Loucy (cell line): Measurements from ENCODE around the gene FYN.
"Not testable (repeated sequence)": the region's sequence is repeated elsewhere in the genome, so short reads cannot be mapped to it uniquely, and the experiment has no call there.

Source experiments
- H2AFZ ChIP-seq: fragments of 200-600 bp; sonication (generic); 2 replicates; pipeline ENCODE4 v1.6.0; 2016; ENCODE audit warnings: antibody characterized with exemption, mild to moderate bottlenecking, low read length, moderate library complexity
- H3F3A ChIP-seq: fragments of 200-600 bp; 2 replicates; pipeline ENCODE4 v1.6.0; 2016; ENCODE audit warnings: antibody characterized with exemption, low read depth, mild to moderate bottlenecking
- H3K27me3 ChIP-seq: fragments of 200-600 bp; sonication (generic); 2 replicates; pipeline ENCODE4 v1.6.1; 2014; ENCODE audit warnings: low read length, mild to moderate bottlenecking; ENCODE audit not compliant: insufficient read depth, poor library complexity, severe bottlenecking
- H3K36me3 ChIP-seq: fragments of 200-600 bp; sonication (generic); 2 replicates; pipeline ENCODE4 v1.6.1; 2016; ENCODE audit warnings: low read length; ENCODE audit not compliant: insufficient read depth
- H3K4me1 ChIP-seq: fragments of 200-600 bp; sonication (generic); 2 replicates; pipeline ENCODE4 v1.5.1; 2014; ENCODE audit warnings: low read length, mild to moderate bottlenecking; ENCODE audit not compliant: insufficient read depth, poor library complexity, severe bottlenecking
- H3K4me2 ChIP-seq: fragments of 200-600 bp; sonication (generic); 2 replicates; pipeline ENCODE4 v1.6.0; 2014; ENCODE audit warnings: antibody characterized with exemption, low read length, low read depth, mild to moderate bottlenecking; ENCODE audit not compliant: poor library complexity, severe bottlenecking
- H3K4me3 ChIP-seq: fragments of 200-600 bp; sonication (generic); 2 replicates; pipeline ENCODE4 v1.5.1; 2014; ENCODE audit warnings: low read length, mild to moderate bottlenecking, mixed read lengths; ENCODE audit not compliant: poor library complexity, severe bottlenecking
- H3K79me2 ChIP-seq: fragments of 200-600 bp; sonication (generic); 2 replicates; pipeline ENCODE4 v1.6.1; 2014; ENCODE audit warnings: low read length; ENCODE audit not compliant: insufficient read depth
- H3K9ac ChIP-seq: fragments of 200-600 bp; sonication (generic); 2 replicates; pipeline ENCODE4 v1.6.0; 2014; ENCODE audit warnings: mild to moderate bottlenecking, low read depth, low read length, moderate library complexity; ENCODE audit not compliant: poor library complexity, severe bottlenecking
- H3K9me2 ChIP-seq: fragments of 200-600 bp; sonication (generic); replicated peaks from 2 replicates; pipeline ENCODE4 v1.6.1; 2016; ENCODE audit warnings: low read depth, low read length, mixed read lengths
- H3K9me3 ChIP-seq: fragments of 200-600 bp; sonication (generic); 2 replicates; pipeline ENCODE4 v1.6.1; 2014; ENCODE audit warnings: mild to moderate bottlenecking, antibody characterized with exemption, low read length, low read depth; ENCODE audit not compliant: insufficient read depth
- H4K20me1 ChIP-seq: fragments of 200-600 bp; sonication (generic); 2 replicates; pipeline ENCODE4 v1.6.0; 2014; ENCODE audit warnings: antibody characterized with exemption, low read length, mild to moderate bottlenecking; ENCODE audit not compliant: insufficient read depth, poor library complexity, severe bottlenecking
- EZH2phosphoT487 ChIP-seq: fragments of 200-600 bp; IDR thresholded peaks from 2 replicates; pipeline ENCODE4 v1.6.1; 2018; ENCODE audit warnings: antibody characterized with exemption, mild to moderate bottlenecking, moderate library complexity, borderline replicate concordance
- TF ChIP-seq, protein P1 (sequence below): fragments of 200-600 bp; sonication (generic); conservative IDR thresholded peaks from 2 replicates; pipeline ENCODE4 v1.5.1; 2014; ENCODE audit warnings: mild to moderate bottlenecking, antibody characterized with exemption, low read length

Gene FYN

DNA sequence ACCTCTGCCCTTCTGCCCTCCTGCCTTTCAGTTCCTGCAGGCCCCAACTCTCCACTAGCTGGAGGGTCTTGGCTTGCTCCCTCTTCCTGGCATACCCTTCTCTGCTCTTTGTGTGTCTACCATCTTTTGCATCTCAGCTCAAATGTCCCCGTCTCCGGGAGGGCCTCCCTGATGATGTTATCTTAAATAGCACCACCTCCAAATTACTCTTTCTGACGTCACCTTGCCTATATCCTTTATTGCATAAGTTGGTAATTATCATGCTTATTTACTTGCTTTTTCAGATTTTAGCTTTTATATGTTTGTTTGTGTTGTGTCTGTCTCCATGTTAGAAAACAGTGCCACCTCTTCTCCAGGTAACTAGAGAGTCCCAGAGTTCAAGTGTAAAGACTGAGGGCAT, 36.0 kb upstream of the FYN start:
- H3K4me1 ChIP-seq, result no peaks in the 10 kb centered on the region
- no peak overlapping the region for H3K4me2 ChIP-seq
- no peak overlapping the region for H2AFZ ChIP-seq
- H3K27me3 ChIP-seq, result no peaks in the 10 kb centered on the region
- no peaks in the 10 kb centered on the region for H3F3A ChIP-seq
- no peak overlapping the region for H3K4me3 ChIP-seq
- no peaks in the 10 kb centered on the region for H3K79me2 ChIP-seq
- H3K9me2 ChIP-seq, result no peaks in the 10 kb centered on the region
- TF ChIP-seq, protein P1, sequence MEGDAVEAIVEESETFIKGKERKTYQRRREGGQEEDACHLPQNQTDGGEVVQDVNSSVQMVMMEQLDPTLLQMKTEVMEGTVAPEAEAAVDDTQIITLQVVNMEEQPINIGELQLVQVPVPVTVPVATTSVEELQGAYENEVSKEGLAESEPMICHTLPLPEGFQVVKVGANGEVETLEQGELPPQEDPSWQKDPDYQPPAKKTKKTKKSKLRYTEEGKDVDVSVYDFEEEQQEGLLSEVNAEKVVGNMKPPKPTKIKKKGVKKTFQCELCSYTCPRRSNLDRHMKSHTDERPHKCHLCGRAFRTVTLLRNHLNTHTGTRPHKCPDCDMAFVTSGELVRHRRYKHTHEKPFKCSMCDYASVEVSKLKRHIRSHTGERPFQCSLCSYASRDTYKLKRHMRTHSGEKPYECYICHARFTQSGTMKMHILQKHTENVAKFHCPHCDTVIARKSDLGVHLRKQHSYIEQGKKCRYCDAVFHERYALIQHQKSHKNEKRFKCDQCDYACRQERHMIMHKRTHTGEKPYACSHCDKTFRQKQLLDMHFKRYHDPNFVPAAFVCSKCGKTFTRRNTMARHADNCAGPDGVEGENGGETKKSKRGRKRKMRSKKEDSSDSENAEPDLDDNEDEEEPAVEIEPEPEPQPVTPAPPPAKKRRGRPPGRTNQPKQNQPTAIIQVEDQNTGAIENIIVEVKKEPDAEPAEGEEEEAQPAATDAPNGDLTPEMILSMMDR, result no peak
- TF ChIP-seq EZH2phosphoT487, result no peak
- H4K20me1 ChIP-seq, result no peaks in the 10 kb centered on the region
- H3K36me3 ChIP-seq, result no peaks in the 10 kb centered on the region
- no peaks in the 10 kb centered on the region for H3K9me3 ChIP-seq
- no peak overlapping the region for H3K9ac ChIP-seq

DNA sequence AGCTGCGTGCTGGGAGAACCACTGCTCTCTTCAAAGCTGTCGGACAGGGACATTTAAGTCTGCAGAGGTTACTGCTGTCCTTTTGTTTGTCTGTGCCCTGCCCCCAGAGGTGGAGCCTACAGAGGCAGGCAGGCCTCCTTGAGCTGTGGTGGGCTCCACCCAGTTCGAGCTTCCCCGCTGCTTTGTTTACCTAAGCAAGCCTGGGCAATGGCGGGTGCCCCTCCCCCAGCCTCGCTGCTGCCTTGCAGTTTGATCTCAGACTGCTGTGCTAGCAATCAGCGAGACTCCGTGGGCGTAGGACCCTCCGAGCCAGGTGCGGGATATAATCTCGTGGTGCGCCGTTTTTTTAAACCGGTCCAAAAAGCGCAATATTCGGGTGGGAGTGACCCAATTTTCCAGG, 35.1 kb upstream of the FYN start:
- H3K4me1 ChIP-seq, H3K9me3 ChIP-seq, H3K36me3 ChIP-seq, H3K4me2 ChIP-seq, H3K4me3 ChIP-seq, H3K9me2 ChIP-seq, H2AFZ ChIP-seq, H3F3A ChIP-seq, H3K79me2 ChIP-seq, H3K9ac ChIP-seq, H4K20me1 ChIP-seq, H3K27me3 ChIP-seq: not testable (repeated sequence)

DNA sequence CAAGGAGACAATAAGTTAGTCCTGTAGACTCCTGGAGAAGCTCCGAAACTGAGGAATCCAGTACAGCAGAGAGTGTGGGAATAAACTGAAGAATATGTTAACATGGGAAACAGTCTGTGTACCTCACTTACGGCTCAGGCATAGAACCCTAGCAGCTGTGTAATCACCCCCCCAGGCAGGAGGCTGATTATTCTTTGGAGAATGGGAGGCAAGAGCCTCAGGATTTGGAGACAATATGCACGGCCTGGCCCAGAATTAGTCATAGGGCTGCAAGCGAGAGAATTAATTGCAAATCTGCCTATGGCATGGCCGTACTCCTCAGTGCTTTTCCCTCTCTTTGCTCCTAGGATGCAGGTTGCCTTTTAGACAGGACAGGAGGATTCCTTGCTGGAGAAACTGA, 27.5 kb upstream of the FYN start:
- Histone ChIP-seq H4K20me1 (no peaks in the 10 kb centered on the region), H3K79me2 (no peaks in the 10 kb centered on the region), H3K9me3 (no peaks in the 10 kb centered on the region), H3K9ac (no peak overlapping the region), H3F3A (no peaks in the 10 kb centered on the region), H3K4me3 (no peak overlapping the region), H2AFZ (no peak overlapping the region), H3K9me2 (no peaks in the 10 kb centered on the region), H3K4me2 (no peak overlapping the region), H3K27me3 (no peaks in the 10 kb centered on the region), H3K36me3 (no peaks in the 10 kb centered on the region), H3K4me1 (peaks cover 3% of the 10 kb centered on the region)
- TF ChIP-seq EZH2phosphoT487, result no peak
- TF ChIP-seq, protein P1, result no peak

DNA sequence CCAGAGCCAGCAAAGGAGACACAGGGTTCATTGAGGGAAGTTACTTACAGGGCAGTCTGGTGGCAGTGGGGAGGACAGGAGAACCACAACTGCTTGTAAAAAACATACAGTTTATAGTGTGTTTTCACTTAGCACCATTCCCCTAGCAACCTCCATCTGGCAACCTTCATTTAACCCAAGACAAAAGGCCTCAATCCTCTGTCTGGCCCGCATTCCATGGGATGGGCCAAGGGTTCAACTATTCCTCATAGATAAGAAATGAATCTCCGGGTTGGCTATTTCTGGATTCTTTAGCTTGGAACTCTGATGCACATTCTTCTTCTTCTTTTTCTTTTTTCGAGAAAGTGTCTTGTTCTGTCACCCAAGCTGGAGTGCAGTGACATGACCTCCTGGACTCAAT, 26.3 kb upstream of the FYN start:
- Histone ChIP-seq H3K9me3 (no peaks in the 10 kb centered on the region), H3K4me3 (no peak overlapping the region), H3K4me2 (no peak overlapping the region), H3K27me3 (no peaks in the 10 kb centered on the region), H3F3A (no peaks in the 10 kb centered on the region), H3K9me2 (no peaks in the 10 kb centered on the region), H4K20me1 (no peaks in the 10 kb centered on the region), H2AFZ (0 out of 2 replicates have a peak overlapping the region, but pooled peaks have one; percentile 5), H3K4me1 (peaks cover 3% of the 10 kb centered on the region), H3K36me3 (no peaks in the 10 kb centered on the region), H3K9ac (no peak overlapping the region), H3K79me2 (no peaks in the 10 kb centered on the region)
- TF ChIP-seq, protein P1, result no peak
- no peak for TF ChIP-seq EZH2phosphoT487
